GM23248 (cell line): Measurements from ENCODE around the gene PFDN1.

Experiments
- EZH2 ChIP-seq: fragments of 200-600 bp; sonication (generic); IDR thresholded peaks from 2 replicates; pipeline ENCODE4 v1.6.1; 2018; ENCODE audit warnings: antibody characterized with exemption, mild to moderate bottlenecking; ENCODE audit not compliant: insufficient read depth, poor library complexity, severe bottlenecking
- EZH2phosphoT487 ChIP-seq: fragments of 200-600 bp; sonication (generic); IDR thresholded peaks from 2 replicates; pipeline ENCODE4 v1.6.1; 2018; ENCODE audit warnings: antibody characterized with exemption, moderate library complexity, mild to moderate bottlenecking, low read depth; ENCODE audit not compliant: insufficient read depth

GRCh38 chr5:140259500-140259899 is 43.4 kb downstream of the PFDN1 start:
- TF ChIP-seq EZH2 (no peak), EZH2phosphoT487 (no peak)
